D721Med (cell line): Measurements from ENCODE around the gene ZNF281.
A peak's percentile ranks its signal among the peaks of the same experiment; 100 is the strongest.

Experiments
- DNase-seq: peaks from one replicate; pipeline ENCODE4 v3.0.0; 2011; ENCODE audit warnings: low spot score; ENCODE audit not compliant: insufficient read length
- FAIRE-seq: peaks from 2 replicates; lab custom pipeline; 2011; peaks lifted over from hg19 to GRCh38; lab: Jason Lieb, UNC
- TF ChIP-seq, protein P1 (sequence below): IDR thresholded peaks from 2 replicates; pipeline ENCODE4 v1.5.1; 2012; ENCODE audit warnings: mild to moderate bottlenecking, control low read depth; ENCODE audit not compliant: insufficient read depth; ENCODE audit errors: missing control alignments

ZNF281 gene, protein sequence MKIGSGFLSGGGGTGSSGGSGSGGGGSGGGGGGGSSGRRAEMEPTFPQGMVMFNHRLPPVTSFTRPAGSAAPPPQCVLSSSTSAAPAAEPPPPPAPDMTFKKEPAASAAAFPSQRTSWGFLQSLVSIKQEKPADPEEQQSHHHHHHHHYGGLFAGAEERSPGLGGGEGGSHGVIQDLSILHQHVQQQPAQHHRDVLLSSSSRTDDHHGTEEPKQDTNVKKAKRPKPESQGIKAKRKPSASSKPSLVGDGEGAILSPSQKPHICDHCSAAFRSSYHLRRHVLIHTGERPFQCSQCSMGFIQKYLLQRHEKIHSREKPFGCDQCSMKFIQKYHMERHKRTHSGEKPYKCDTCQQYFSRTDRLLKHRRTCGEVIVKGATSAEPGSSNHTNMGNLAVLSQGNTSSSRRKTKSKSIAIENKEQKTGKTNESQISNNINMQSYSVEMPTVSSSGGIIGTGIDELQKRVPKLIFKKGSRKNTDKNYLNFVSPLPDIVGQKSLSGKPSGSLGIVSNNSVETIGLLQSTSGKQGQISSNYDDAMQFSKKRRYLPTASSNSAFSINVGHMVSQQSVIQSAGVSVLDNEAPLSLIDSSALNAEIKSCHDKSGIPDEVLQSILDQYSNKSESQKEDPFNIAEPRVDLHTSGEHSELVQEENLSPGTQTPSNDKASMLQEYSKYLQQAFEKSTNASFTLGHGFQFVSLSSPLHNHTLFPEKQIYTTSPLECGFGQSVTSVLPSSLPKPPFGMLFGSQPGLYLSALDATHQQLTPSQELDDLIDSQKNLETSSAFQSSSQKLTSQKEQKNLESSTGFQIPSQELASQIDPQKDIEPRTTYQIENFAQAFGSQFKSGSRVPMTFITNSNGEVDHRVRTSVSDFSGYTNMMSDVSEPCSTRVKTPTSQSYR

DNA sequence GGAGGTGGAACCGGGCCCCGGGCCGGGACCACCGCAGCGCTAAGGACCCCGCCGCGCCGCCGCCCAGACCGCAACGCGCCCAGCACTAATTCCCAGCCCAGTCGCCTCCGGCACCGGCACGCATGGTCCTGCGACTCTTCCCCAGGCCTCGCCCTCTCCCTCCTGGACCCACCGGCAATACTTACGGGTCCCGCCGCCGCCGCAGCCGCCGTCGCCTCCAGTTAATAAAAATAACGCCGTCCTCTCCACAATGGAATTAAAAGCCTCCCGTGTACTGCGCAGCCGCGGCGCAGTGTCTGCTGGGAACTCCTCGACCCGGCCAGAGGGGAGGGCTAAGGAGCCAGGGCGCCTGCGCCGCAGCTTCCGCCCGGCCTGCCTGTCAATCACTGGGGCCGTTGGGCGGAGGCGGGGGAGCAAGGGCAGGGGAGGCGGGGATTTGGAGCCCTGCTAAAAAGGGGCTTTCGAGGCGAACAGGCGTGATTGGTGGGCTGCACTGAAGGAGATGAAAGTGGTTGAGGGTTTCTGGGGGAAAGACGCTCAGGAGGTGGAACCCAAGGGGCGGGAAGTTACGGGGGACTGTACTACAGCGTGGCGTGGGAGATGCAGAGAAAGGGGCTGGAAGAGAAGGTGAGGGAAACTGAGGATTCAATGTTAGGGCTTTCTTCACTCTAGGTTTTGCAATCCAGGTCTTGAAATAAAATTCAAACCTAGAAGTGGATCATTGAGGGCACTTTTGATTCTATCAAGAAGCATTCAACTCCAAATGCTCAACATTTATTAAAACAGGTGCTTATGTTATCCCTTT is at the start of gene ZNF281:
Gene ZNF281 (minus strand): TSS at position 276 of the 805 bp plus-strand sequence. CDS start 331 bp downstream, outside the sequence.
- DNase-seq: peak; percentile 95
- TF ChIP-seq, protein P1, sequence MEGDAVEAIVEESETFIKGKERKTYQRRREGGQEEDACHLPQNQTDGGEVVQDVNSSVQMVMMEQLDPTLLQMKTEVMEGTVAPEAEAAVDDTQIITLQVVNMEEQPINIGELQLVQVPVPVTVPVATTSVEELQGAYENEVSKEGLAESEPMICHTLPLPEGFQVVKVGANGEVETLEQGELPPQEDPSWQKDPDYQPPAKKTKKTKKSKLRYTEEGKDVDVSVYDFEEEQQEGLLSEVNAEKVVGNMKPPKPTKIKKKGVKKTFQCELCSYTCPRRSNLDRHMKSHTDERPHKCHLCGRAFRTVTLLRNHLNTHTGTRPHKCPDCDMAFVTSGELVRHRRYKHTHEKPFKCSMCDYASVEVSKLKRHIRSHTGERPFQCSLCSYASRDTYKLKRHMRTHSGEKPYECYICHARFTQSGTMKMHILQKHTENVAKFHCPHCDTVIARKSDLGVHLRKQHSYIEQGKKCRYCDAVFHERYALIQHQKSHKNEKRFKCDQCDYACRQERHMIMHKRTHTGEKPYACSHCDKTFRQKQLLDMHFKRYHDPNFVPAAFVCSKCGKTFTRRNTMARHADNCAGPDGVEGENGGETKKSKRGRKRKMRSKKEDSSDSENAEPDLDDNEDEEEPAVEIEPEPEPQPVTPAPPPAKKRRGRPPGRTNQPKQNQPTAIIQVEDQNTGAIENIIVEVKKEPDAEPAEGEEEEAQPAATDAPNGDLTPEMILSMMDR: no peak
- FAIRE-seq: no peak

DNA sequence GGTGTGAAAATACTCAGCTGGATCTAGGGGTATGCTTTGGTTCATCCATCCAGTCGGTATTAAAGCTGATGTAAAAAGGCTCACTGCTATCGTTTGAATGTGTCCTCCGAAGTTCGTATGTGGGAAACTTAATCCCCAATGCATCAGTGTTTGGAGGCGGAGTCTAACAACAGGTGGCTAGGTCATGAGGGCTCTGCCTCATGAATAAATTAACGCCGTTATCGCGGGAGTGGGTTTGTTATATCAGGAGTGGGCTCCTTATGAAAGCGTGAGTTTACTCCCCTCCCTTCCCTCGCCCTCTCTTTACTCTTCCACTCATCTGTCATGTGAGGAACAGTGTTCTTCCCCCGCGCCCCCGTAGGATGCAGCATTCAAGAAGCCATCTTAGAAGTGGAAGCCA is 48.9 kb upstream of the ZNF281 start:
- no peak for FAIRE-seq
- TF ChIP-seq, protein P1: no peak
- DNase-seq: no peak

DNA sequence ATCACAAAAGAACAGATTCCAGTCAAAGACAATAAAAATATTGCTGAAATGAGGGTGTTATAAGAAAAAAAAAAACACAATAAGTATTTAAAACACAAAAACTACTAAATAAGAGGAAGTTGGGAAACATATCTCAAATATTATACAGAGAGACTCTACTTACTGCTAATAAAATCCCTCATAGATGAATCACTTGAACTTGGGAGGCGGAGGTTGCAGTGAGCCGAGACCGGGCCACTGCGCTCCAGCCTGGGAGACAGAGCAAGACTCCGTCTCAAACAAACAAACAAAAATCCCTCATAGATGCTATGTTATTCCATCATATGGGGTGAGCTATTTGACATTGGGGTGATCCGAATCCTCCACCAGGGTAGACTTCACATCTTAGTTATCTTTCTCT is 48.0 kb upstream of the ZNF281 start:
- DNase-seq (no peak), FAIRE-seq (no peak)
- TF ChIP-seq, protein P1: no peak

DNA sequence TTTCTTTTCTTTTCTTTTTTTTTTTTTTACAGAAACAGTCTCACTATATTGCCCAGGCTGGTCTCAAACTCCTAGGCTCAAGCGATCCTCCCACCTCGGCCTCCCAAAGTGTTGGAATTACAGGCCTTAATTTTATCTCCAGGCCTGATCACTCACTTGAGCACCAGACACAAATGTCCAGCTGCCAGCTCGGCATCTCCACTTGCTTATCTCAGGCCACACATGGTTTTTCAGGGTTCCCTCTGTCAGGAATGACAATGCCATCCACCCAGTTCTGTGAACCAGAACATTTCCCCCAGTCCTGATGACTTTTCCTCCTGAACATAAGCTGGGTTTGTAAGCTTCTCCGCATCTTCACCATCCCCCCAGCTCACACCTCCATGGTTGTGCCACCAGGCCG is 44.6 kb upstream of the ZNF281 start:
- FAIRE-seq (no peak), DNase-seq (no peak)
- TF ChIP-seq, protein P1: no peak

DNA sequence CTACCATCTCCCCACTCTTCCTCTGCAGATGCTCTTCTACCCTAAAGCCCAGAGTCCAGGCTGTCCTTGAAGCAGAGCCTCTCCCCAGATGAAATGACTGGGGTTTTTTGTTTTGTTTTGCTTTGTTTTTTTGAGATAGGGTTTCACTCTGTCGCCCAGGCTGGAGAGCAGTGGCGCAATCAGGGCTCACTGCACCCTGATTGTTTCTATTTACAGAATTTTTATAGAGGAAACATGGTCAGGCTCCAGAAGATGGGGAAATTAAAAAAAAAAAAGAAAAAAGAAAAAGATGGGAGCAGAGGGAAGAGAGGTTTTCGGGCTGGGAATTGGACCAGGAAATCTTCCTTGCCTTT is 43.7 kb upstream of the ZNF281 start:
- TF ChIP-seq, protein P1: no peak
- DNase-seq (no peak), FAIRE-seq (no peak)

DNA sequence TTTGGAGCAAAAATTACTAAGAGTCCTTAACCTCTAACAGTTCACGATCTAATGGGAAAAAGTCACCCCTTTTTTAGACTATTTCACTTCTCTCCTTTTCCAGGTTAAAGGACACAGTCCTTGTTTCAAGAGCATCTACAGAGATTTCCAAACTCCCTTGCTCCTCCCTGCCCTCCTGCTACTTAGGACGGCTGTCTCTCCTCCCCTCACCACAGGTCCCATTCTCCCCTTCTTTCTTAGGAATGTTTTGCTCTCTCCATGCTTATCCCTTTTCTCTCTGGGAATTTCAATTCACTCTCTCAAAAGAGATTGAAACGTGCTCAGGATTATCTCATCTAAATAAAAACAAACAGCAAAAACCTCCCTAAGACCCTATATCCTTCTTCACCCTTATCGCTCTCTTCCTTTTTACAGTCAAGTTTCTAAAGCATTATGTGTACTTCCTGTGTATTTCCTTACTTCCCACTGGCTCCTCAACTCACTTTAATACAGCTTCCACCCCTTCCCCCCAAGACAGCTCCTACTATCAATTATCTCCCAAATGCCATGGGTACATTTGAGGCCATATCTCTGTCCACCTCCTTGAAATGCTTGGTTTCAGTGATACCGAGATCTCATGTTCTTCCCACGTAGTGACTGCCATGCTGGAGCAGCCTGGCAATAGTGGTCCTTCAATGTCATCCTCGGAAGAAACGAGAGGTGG is 43.2 kb upstream of the ZNF281 start:
- TF ChIP-seq, protein P1: no peak
- FAIRE-seq: no peak
- DNase-seq: no peak
